ENCODE data around the gene RMND1.

RMND1 gene

GRCh38 chr6:151413372-151414145 is 38.4 kb downstream of the RMND1 start:
- Histone ChIP-seq H3K4me1 (ENCODE audit: control insufficient read depth in 1 of 2, insufficient read depth in 2 of 2, low read length in 2 of 2) (no peaks in the 10 kb centered on the region), H4K8ac (ENCODE audit: low read depth, low read length) (no peak overlapping the region), H3K79me1 (ENCODE audit: low read length) (no peaks in the 10 kb centered on the region), H3K4ac (ENCODE audit: low read depth, low read length) (no peak overlapping the region), H3K27ac (ENCODE audit: low read depth, low read length) (no peak overlapping the region), H3K18ac (ENCODE audit: low read length) (no peak overlapping the region), H3K4me2 (ENCODE audit: low read length) (no peak overlapping the region), H4K91ac (ENCODE audit: low read depth, low read length) (no peak overlapping the region), H3K36me3 (ENCODE audit: control insufficient read depth in 1 of 2, insufficient read depth in 2 of 2, low read length in 2 of 2) (peaks cover 27 to 37% of the 10 kb centered on the region in 2 experiments), H2AK5ac (ENCODE audit: low read length) (no peak overlapping the region), H3K27me3 (ENCODE audit: insufficient read depth, low read length) (no peaks in the 10 kb centered on the region), H2BK120ac (ENCODE audit: insufficient read depth, low read length, poor library complexity) (no peak overlapping the region), H3K4me3 (ENCODE audit: low read depth, low read length) (no peak overlapping the region), H4K12ac (ENCODE audit: low read depth, low read length) (no peak overlapping the region), H2BK12ac (ENCODE audit: low read length) (no peak overlapping the region), H3K9me3 (ENCODE audit: insufficient read depth, low read depth, low read length) (no peaks in the 10 kb centered on the region), H3K14ac (ENCODE audit: low read length) (no peak overlapping the region), H2BK5ac (ENCODE audit: low read depth, low read length, poor library complexity) (no peak overlapping the region), H3K9ac (ENCODE audit: low read length) (no peak overlapping the region), H2AFZ (ENCODE audit: insufficient read depth, low read length, poor library complexity) (no peak overlapping the region), H3K79me2 (ENCODE audit: control insufficient read depth, insufficient read depth, low read length, poor library complexity) (no peaks in the 10 kb centered on the region), H3K23ac (ENCODE audit: low read length) (no peak overlapping the region)
- no peak for DNase-seq
- WGBS (ENCODE audit: extremely low coverage, insufficient coverage, insufficient read length) = no CpG with 5 or more reads among the region's 8 CpGs

GRCh38 chr6:151412909-151413308 is 39.0 kb downstream of the RMND1 start:
- H3K79me2 ChIP-seq (ENCODE audit: control insufficient read depth, insufficient read depth, low read length, poor library complexity) = no peaks in the 10 kb centered on the region
- no peaks in the 10 kb centered on the region for H3K4me1 ChIP-seq (ENCODE audit: control insufficient read depth in 1 of 2, insufficient read depth in 2 of 2, low read length in 2 of 2)
- no peak overlapping the region for H3K14ac ChIP-seq (ENCODE audit: low read length)
- no CpG with 5 or more reads among the region's 3 CpGs for WGBS (ENCODE audit: extremely low coverage, insufficient coverage, insufficient read length)
- H3K27ac ChIP-seq (ENCODE audit: low read depth, low read length) = no peak overlapping the region
- no peak overlapping the region for H2AK5ac ChIP-seq (ENCODE audit: low read length)
- no peak overlapping the region for H3K18ac ChIP-seq (ENCODE audit: low read length)
- no peak overlapping the region for H2BK5ac ChIP-seq (ENCODE audit: low read depth, low read length, poor library complexity)
- H3K9ac ChIP-seq (ENCODE audit: low read length) = no peak overlapping the region
- H2AFZ ChIP-seq (ENCODE audit: insufficient read depth, low read length, poor library complexity) = no peak overlapping the region
- no peak overlapping the region for H3K4me2 ChIP-seq (ENCODE audit: low read length)
- H3K4ac ChIP-seq (ENCODE audit: low read depth, low read length) = no peak overlapping the region
- no peak for DNase-seq
- H3K27me3 ChIP-seq (ENCODE audit: insufficient read depth, low read length) = no peaks in the 10 kb centered on the region
- no peak overlapping the region for H3K4me3 ChIP-seq (ENCODE audit: low read depth, low read length)
- H4K12ac ChIP-seq (ENCODE audit: low read depth, low read length) = no peak overlapping the region
- H2BK12ac ChIP-seq (ENCODE audit: low read length) = no peak overlapping the region
- H3K9me3 ChIP-seq (ENCODE audit: insufficient read depth, low read depth, low read length) = no peaks in the 10 kb centered on the region
- no peaks in the 10 kb centered on the region for H3K79me1 ChIP-seq (ENCODE audit: low read length)
- H2BK120ac ChIP-seq (ENCODE audit: insufficient read depth, low read length, poor library complexity) = no peak overlapping the region
- no peak overlapping the region for H3K23ac ChIP-seq (ENCODE audit: low read length)
- peaks cover 24 to 37% of the 10 kb centered on the region in 2 experiments for H3K36me3 ChIP-seq (ENCODE audit: control insufficient read depth in 1 of 2, insufficient read depth in 2 of 2, low read length in 2 of 2)
- H4K8ac ChIP-seq (ENCODE audit: low read depth, low read length) = no peak overlapping the region
- no peak overlapping the region for H4K91ac ChIP-seq (ENCODE audit: low read depth, low read length)

- Histone ChIP-seq H2BK120ac (ENCODE audit: insufficient read depth, low read length, poor library complexity) (no peak overlapping the region), H4K12ac (ENCODE audit: low read depth, low read length) (no peak overlapping the region), H2AFZ (ENCODE audit: insufficient read depth, low read length, poor library complexity) (no peak overlapping the region), H3K18ac (ENCODE audit: low read length) (no peak overlapping the region), H3K9ac (ENCODE audit: low read length) (no peak overlapping the region), H3K79me1 (ENCODE audit: low read length) (no peaks in the 10 kb centered on the region), H3K27me3 (ENCODE audit: insufficient read depth, low read length) (no peaks in the 10 kb centered on the region), H3K4me2 (ENCODE audit: low read length) (no peak overlapping the region), H3K36me3 (ENCODE audit: control insufficient read depth in 1 of 2, insufficient read depth in 2 of 2, low read length in 2 of 2) (peaks cover 19 to 39% of the 10 kb centered on the region in 2 experiments), H2BK12ac (ENCODE audit: low read length) (no peak overlapping the region), H2BK5ac (ENCODE audit: low read depth, low read length, poor library complexity) (no peak overlapping the region), H3K27ac (ENCODE audit: low read depth, low read length) (no peak overlapping the region), H3K14ac (ENCODE audit: low read length) (no peak overlapping the region), H3K79me2 (ENCODE audit: control insufficient read depth, insufficient read depth, low read length, poor library complexity) (no peaks in the 10 kb centered on the region), H3K4me3 (ENCODE audit: low read depth, low read length) (no peak overlapping the region), H3K23ac (ENCODE audit: low read length) (no peak overlapping the region), H3K4me1 (ENCODE audit: control insufficient read depth in 1 of 2, insufficient read depth in 2 of 2, low read length in 2 of 2) (no peaks in the 10 kb centered on the region), H3K9me3 (ENCODE audit: insufficient read depth, low read depth, low read length) (no peaks in the 10 kb centered on the region), H4K91ac (ENCODE audit: low read depth, low read length) (no peak overlapping the region), H4K8ac (ENCODE audit: low read depth, low read length) (no peak overlapping the region), H3K4ac (ENCODE audit: low read depth, low read length) (no peak overlapping the region), H2AK5ac (ENCODE audit: low read length) (no peak overlapping the region)
- WGBS (ENCODE audit: extremely low coverage, insufficient coverage, insufficient read length) = no CpG with 5 or more reads among the region's 7 CpGs
- no peak for DNase-seq
Measured at GRCh38 chr6:151409679-151410078, 42.2 kb downstream of the RMND1 start.

GRCh38 chr6:151409260-151409659 is 42.7 kb downstream of the RMND1 start:
- Histone ChIP-seq H3K27ac (ENCODE audit: low read depth, low read length) (no peak overlapping the region), H3K23ac (ENCODE audit: low read length) (no peak overlapping the region), H3K9me3 (ENCODE audit: insufficient read depth, low read depth, low read length) (no peaks in the 10 kb centered on the region), H4K8ac (ENCODE audit: low read depth, low read length) (no peak overlapping the region), H4K91ac (ENCODE audit: low read depth, low read length) (no peak overlapping the region), H3K14ac (ENCODE audit: low read length) (no peak overlapping the region), H2BK5ac (ENCODE audit: low read depth, low read length, poor library complexity) (no peak overlapping the region), H3K9ac (ENCODE audit: low read length) (no peak overlapping the region), H3K18ac (ENCODE audit: low read length) (no peak overlapping the region), H4K12ac (ENCODE audit: low read depth, low read length) (no peak overlapping the region), H3K27me3 (ENCODE audit: insufficient read depth, low read length) (no peaks in the 10 kb centered on the region), H3K4me1 (ENCODE audit: control insufficient read depth in 1 of 2, insufficient read depth in 2 of 2, low read length in 2 of 2) (no peaks in the 10 kb centered on the region), H3K4ac (ENCODE audit: low read depth, low read length) (no peak overlapping the region), H3K36me3 (ENCODE audit: control insufficient read depth in 1 of 2, insufficient read depth in 2 of 2, low read length in 2 of 2) (peaks cover 21 to 41% of the 10 kb centered on the region in 2 experiments), H2BK12ac (ENCODE audit: low read length) (no peak overlapping the region), H2AK5ac (ENCODE audit: low read length) (no peak overlapping the region), H3K4me2 (ENCODE audit: low read length) (no peak overlapping the region), H3K4me3 (ENCODE audit: low read depth, low read length) (no peak overlapping the region), H3K79me1 (ENCODE audit: low read length) (no peaks in the 10 kb centered on the region), H3K79me2 (ENCODE audit: control insufficient read depth, insufficient read depth, low read length, poor library complexity) (no peaks in the 10 kb centered on the region), H2AFZ (ENCODE audit: insufficient read depth, low read length, poor library complexity) (no peak overlapping the region), H2BK120ac (ENCODE audit: insufficient read depth, low read length, poor library complexity) (no peak overlapping the region)
- no CpG with 5 or more reads among the region's 2 CpGs for WGBS (ENCODE audit: extremely low coverage, insufficient coverage, insufficient read length)
- no peak for DNase-seq
